Tibial nerve (tissue), 4 donors: ENCODE measurements around the gene MTHFR.

Source experiments
- CTCF ChIP-seq, 5 experiments: fragments of 200-600 bp in 3 of 5; fragments of 450-650 bp in 2 of 5; sonication (generic) in 3 of 5; IDR thresholded peaks; one replicate each; pipeline ENCODE4 v1.5.1; 2016 to 2019; ENCODE audit warnings: antibody characterized with exemption in 5 of 5, mild to moderate bottlenecking in 3 of 5, moderate library complexity in 2 of 5
- EP300 ChIP-seq, 2 donors: sonication (generic); formaldehyde crosslinking; IDR thresholded peaks; one replicate each; pipeline ENCODE4 v1.6.1; 2017; ENCODE audit warnings: antibody characterized with exemption in 2 of 2, mild to moderate bottlenecking in 1 of 2
- POLR2A ChIP-seq, 2 donors: fragments of 450-650 bp; IDR thresholded peaks; one replicate each; pipeline ENCODE4 v1.6.1; 2017; ENCODE audit warnings: antibody characterized with exemption in 2 of 2, mild to moderate bottlenecking in 2 of 2, moderate library complexity in 2 of 2

- TF ChIP-seq CTCF (IDR thresholded peaks at IDR 0.05) = no peak
- TF ChIP-seq EP300 (IDR thresholded peaks at IDR 0.05) = no peak
- no peak for TF ChIP-seq POLR2A (IDR thresholded peaks at IDR 0.05)
These were observed 29.9 kb upstream of the MTHFR start for GRCh38 chr1:11835441-11836225.
